Measurements from ENCODE around the gene SLC22A23. TPM values are rescaled to one million over a fixed set of nuclear protein-coding genes. Genes with fewer than 3 reads are reported as not detected.

Gene SLC22A23
- total and polyA plus RNA-seq, 12 donors = 2.3 to 18.5 (median 5.3) TPM

DNA sequence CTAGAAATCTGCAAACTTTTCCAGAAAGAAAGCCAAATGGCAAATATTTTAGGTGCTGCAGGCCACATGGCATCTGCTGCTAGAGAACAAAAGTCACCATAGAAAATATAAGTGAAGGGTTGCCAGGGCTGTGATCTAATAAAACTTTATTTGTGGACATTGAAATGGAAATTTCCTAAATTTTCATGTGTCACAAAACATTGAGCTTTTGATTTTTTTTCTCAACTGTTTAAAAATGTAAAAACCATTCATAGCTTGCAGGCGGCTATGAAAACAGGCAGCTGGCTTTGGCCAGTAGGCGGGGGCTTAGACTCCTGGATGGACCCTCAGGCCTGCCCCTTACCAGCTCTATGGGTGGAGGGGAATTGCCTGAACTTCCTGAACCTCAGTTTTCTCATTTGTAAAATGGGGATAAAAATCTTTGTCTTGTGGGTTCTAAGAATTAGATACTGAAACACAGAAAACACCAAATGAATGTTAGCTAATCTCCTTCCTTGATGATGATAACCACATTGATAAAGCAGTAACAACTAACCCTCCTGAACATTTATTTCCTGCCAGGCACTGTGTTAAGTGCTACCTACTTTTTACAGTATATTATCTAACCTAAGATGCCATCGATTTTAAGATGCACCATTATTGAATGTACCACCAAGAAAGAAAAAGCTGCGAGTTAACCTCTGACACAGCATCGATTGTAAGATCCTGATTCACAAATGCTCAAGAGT is 85.5 kb downstream of the SLC22A23 start:
- Histone ChIP-seq H3K36me3 (replicated peaks in 1 of 2) (no peaks in the 10 kb centered on the region), H3K9me3 (replicated peaks in 1 of 3) (no peaks in the 10 kb centered on the region), H3K4me1 (replicated peaks in 1 of 2) (no peaks in the 10 kb centered on the region), H3K4me3 (no peak overlapping the region), H3K27ac (no peak overlapping the region), H3K27me3 (no peaks in the 10 kb centered on the region)
- WGBS, 4 donors = 92 to 97% (median 94%) methylated on average over 5 of the region's 5 CpGs
- intact Hi-C loops (cut with DNase I) = no loop called here
- no peak for TF ChIP-seq CTCF (IDR thresholded peaks at IDR 0.05)
- TF ChIP-seq POLR2A (IDR thresholded peaks at IDR 0.05) = no peak
- no peak for DNase-seq

GRCh38 chr6:3370361-3371221 is 86.3 kb downstream of the SLC22A23 start:
- TF ChIP-seq POLR2A (IDR thresholded peaks at IDR 0.05) = no peak
- TF ChIP-seq CTCF (IDR thresholded peaks at IDR 0.05) = no peak
- intact Hi-C loops (cut with DNase I) = no loop called here
- Histone ChIP-seq H3K9me3 (replicated peaks in 1 of 3) (no peaks in the 10 kb centered on the region), H3K4me1 (replicated peaks in 1 of 2) (no peaks in the 10 kb centered on the region), H3K27ac (no peak overlapping the region), H3K4me3 (no peak overlapping the region), H3K27me3 (no peaks in the 10 kb centered on the region), H3K36me3 (replicated peaks in 1 of 2) (no peaks in the 10 kb centered on the region)
- WGBS, 4 donors = 69 to 79% (median 77%) methylated on average over 12 to 15 of the region's 15 CpGs
- no peak for DNase-seq

GRCh38 chr6:3369985-3370360 is 86.9 kb downstream of the SLC22A23 start:
- Histone ChIP-seq H3K4me1 (replicated peaks in 1 of 2) (no peaks in the 10 kb centered on the region), H3K27ac (no peak overlapping the region), H3K4me3 (no peak overlapping the region), H3K27me3 (no peaks in the 10 kb centered on the region), H3K9me3 (replicated peaks in 1 of 3) (no peaks in the 10 kb centered on the region), H3K36me3 (replicated peaks in 1 of 2) (no peaks in the 10 kb centered on the region)
- intact Hi-C loops (cut with DNase I) = no loop called here
- WGBS, 4 donors = 91 to 99% (median 95%) methylated on average over 5 of the region's 5 CpGs
- no peak for DNase-seq
- no peak for TF ChIP-seq POLR2A (IDR thresholded peaks at IDR 0.05)
- TF ChIP-seq CTCF (IDR thresholded peaks at IDR 0.05) = no peak

- H3K27ac ChIP-seq = no peak overlapping the region
- TF ChIP-seq POLR2A (IDR thresholded peaks at IDR 0.05) (no peak), CTCF (IDR thresholded peaks at IDR 0.05) (no peak)
- DNase-seq = peak in 1 of 7 donors; percentile 21
- H3K27me3 ChIP-seq = no peaks in the 10 kb centered on the region
- H3K4me1 ChIP-seq (replicated peaks in 1 of 2) = no peaks in the 10 kb centered on the region
- no peak overlapping the region for H3K4me3 ChIP-seq
- WGBS, 4 donors = 61 to 75% (median 66%) methylated on average over 4 of the region's 4 CpGs
- H3K9me3 ChIP-seq (replicated peaks in 1 of 3) = no peaks in the 10 kb centered on the region
- H3K36me3 ChIP-seq (replicated peaks in 1 of 2) = no peaks in the 10 kb centered on the region
- intact Hi-C loops (cut with DNase I) = no loop called here
Measured at GRCh38 chr6:3368685-3369084, 88.2 kb downstream of the SLC22A23 start.

Data from adrenal gland (tissue), 12 donors.